ENCODE results near the gene PTPRG. TPM values are rescaled to one million over a fixed set of nuclear protein-coding genes. Genes with fewer than 3 reads are reported as not detected.

Gene PTPRG
- total and polyA plus RNA-seq, 4 donors, result 3.6 to 35.6 (median 8.1) TPM

- TF ChIP-seq ZBTB33 (IDR thresholded peaks at IDR 0.05), result no peak
- TF ChIP-seq HNF4G (IDR thresholded peaks at IDR 0.05), result no peak
- no peak for TF ChIP-seq RXRA (IDR thresholded peaks at IDR 0.05)
- TF ChIP-seq TAF1 (conservative IDR thresholded peaks at IDR 0.05), result no peak
These were observed 277.9 kb downstream of the PTPRG start (continued) for GRCh38 chr3:61839256-61839655.

GRCh38 chr3:61841111-61841845 lies 279.9 kb downstream of the PTPRG start:
- no peak for DNase-seq (ENCODE audit: low spot score)
- Histone ChIP-seq H3K4me3 (ENCODE audit: low read depth in 1 of 3, low read length in 3 of 3) (no peak overlapping the region), H3K9me3 (ENCODE audit: control insufficient read depth in 4 of 4, low read length in 3 of 4) (no peaks in the 10 kb centered on the region), H3K4me1 (ENCODE audit: control insufficient read depth in 4 of 4, insufficient read depth in 4 of 4, low read length in 3 of 4) (peaks cover 0 to 5% (median 2%) of the 10 kb centered on the region in 4 donors), H3K36me3 (ENCODE audit: control insufficient read depth in 4 of 4, insufficient read depth in 3 of 4, low read depth in 1 of 4, low read length in 3 of 4) (no peaks in the 10 kb centered on the region), H3K27ac (ENCODE audit: low read depth in 1 of 2, low read length in 2 of 2) (no peak overlapping the region), H3K9ac (ENCODE audit: low read depth in 1 of 2, low read length in 2 of 2) (no peak overlapping the region), H3K27me3 (ENCODE audit: control insufficient read depth in 4 of 4, insufficient read depth in 4 of 4, low read length in 3 of 4) (no peaks in the 10 kb centered on the region)
- WGBS, result 63% methylated on average over 10 of the region's 10 CpGs
- TF ChIP-seq CTCF (IDR thresholded peaks at IDR 0.05; ENCODE audit: low read depth, low read length, missing input control) (no peak), SP1 (IDR thresholded peaks at IDR 0.05) (peak; percentile 17), RAD21 (IDR thresholded peaks at IDR 0.05) (peak in 1 of 2 donors; percentile 7)

- Histone ChIP-seq H3K9me3 (ENCODE audit: control insufficient read depth in 4 of 4, low read length in 3 of 4) (no peaks in the 10 kb centered on the region), H3K36me3 (ENCODE audit: control insufficient read depth in 4 of 4, insufficient read depth in 3 of 4, low read depth in 1 of 4, low read length in 3 of 4) (no peaks in the 10 kb centered on the region), H3K27me3 (ENCODE audit: control insufficient read depth in 4 of 4, insufficient read depth in 4 of 4, low read length in 3 of 4) (no peaks in the 10 kb centered on the region), H3K27ac (ENCODE audit: low read depth in 1 of 2, low read length in 2 of 2) (no peak overlapping the region), H3K4me1 (ENCODE audit: control insufficient read depth in 4 of 4, insufficient read depth in 4 of 4, low read length in 3 of 4) (peaks cover 0 to 8% (median 2%) of the 10 kb centered on the region in 4 donors), H3K4me3 (ENCODE audit: low read depth in 1 of 3, low read length in 3 of 3) (no peak overlapping the region), H3K9ac (ENCODE audit: low read depth in 1 of 2, low read length in 2 of 2) (no peak overlapping the region)
- no peak for DNase-seq (ENCODE audit: low spot score)
- WGBS, result 81% methylated on average over 2 of the region's 2 CpGs
- no peak for TF ChIP-seq RXRA (IDR thresholded peaks at IDR 0.05)
- no peak for TF ChIP-seq TAF1 (conservative IDR thresholded peaks at IDR 0.05)
- no peak for TF ChIP-seq JUND (IDR thresholded peaks at IDR 0.05)
- no peak for TF ChIP-seq HNF4G (IDR thresholded peaks at IDR 0.05)
- TF ChIP-seq ATF3 (IDR thresholded peaks at IDR 0.05), result no peak
- TF ChIP-seq SP1 (IDR thresholded peaks at IDR 0.05), result no peak
- TF ChIP-seq GABPA (IDR thresholded peaks at IDR 0.05 in 1 of 2, conservative IDR thresholded peaks at IDR 0.05 in 1 of 2), result no peak
- TF ChIP-seq REST (IDR thresholded peaks at IDR 0.05), result no peak
- no peak for TF ChIP-seq FOXA2 (IDR thresholded peaks at IDR 0.05)
- no peak for TF ChIP-seq CTCF (IDR thresholded peaks at IDR 0.05; ENCODE audit: low read depth, low read length, missing input control)
- no peak for TF ChIP-seq NR2F2 (IDR thresholded peaks at IDR 0.05)
- TF ChIP-seq HNF4A (conservative IDR thresholded peaks at IDR 0.05), result no peak
- TF ChIP-seq EGR1 (IDR thresholded peaks at IDR 0.05; ENCODE audit: low read depth in 2 of 2), result no peak
- TF ChIP-seq YY1 (IDR thresholded peaks at IDR 0.05), result no peak
- TF ChIP-seq MAX (IDR thresholded peaks at IDR 0.05), result no peak
- TF ChIP-seq RAD21 (IDR thresholded peaks at IDR 0.05), result no peak
- TF ChIP-seq ZBTB33 (IDR thresholded peaks at IDR 0.05), result no peak
These were observed 280.6 kb downstream of the PTPRG start for GRCh38 chr3:61841988-61842387.

Data from liver (tissue), 9 donors.